WTC11 (cell line): Measurements from ENCODE around the gene LYL1. TPM values are rescaled to one million over a fixed set of nuclear protein-coding genes. Genes with fewer than 3 reads are reported as not detected.

Experiments used
- ATAC-seq: fragments of 200-7000 bp; cut with Tn5 transposase; 2 replicates; pipeline ENCODE4 v1.10.0; 2021; ENCODE audit warnings: mild to moderate bottlenecking, moderate library complexity
- CTCF ChIA-PET: fragments of 300-600 bp; sonication (Branson Sonifier 250); formaldehyde crosslinking; loops from one replicate; lab custom pipeline; 2021; ENCODE audit warnings: antibody characterized with exemption; lab: Charles Lee
- POLR2A ChIA-PET: fragments of 350-600 bp; sonication (Branson Sonifier 250); formaldehyde crosslinking; loops from one replicate; lab custom pipeline; 2021; ENCODE audit warnings: antibody characterized with exemption; lab: Charles Lee
- DNase-seq: peaks from one replicate; pipeline ENCODE4 v3.0.0; 2021; ENCODE audit warnings: low spot score
- H3K27ac Mint-ChIP-seq: 2 replicates; pipeline ENCODE4 v1.8.0; 2021; ENCODE audit warnings: mixed read lengths
- H3K27me3 Mint-ChIP-seq: 2 replicates; pipeline ENCODE4 v1.8.0; 2021; ENCODE audit warnings: low read depth, mild to moderate bottlenecking, moderate library complexity, mixed read lengths
- H3K36me3 Mint-ChIP-seq: 2 replicates; pipeline ENCODE4 v1.8.0; 2021; ENCODE audit warnings: mixed read lengths
- H3K4me1 Mint-ChIP-seq: 2 replicates; pipeline ENCODE4 v1.8.0; 2022; ENCODE audit warnings: mixed read lengths
- H3K4me3 Mint-ChIP-seq: 2 replicates; pipeline ENCODE4 v1.8.0; 2021; ENCODE audit warnings: mild to moderate bottlenecking, moderate library complexity, mixed read lengths
- H3K9me3 Mint-ChIP-seq: 2 replicates; pipeline ENCODE4 v1.8.0; 2021; ENCODE audit warnings: mixed read lengths
- ESRRA ChIP-seq: sonication (generic); formaldehyde crosslinking; IDR thresholded peaks from 2 replicates; pipeline ENCODE4 v1.8.1; 2022; ENCODE audit warnings: mild to moderate bottlenecking, missing genetic modification reagents, borderline replicate concordance
- JAZF1 ChIP-seq: fragments of 250-450 bp; sonication (Bioruptor Pico); IDR thresholded peaks from 2 replicates; pipeline ENCODE4 v1.9.0; 2021; ENCODE audit warnings: moderate library complexity, mild to moderate bottlenecking, inconsistent platforms
- JUN ChIP-seq: sonication (generic); formaldehyde crosslinking; IDR thresholded peaks from 2 replicates; pipeline ENCODE4 v1.8.0; 2023; ENCODE audit warnings: mild to moderate bottlenecking, missing genetic modification reagents
- RELA ChIP-seq: sonication (generic); formaldehyde crosslinking; IDR thresholded peaks from 2 replicates; pipeline ENCODE4 v1.8.1; 2022; ENCODE audit warnings: missing genetic modification reagents, mild to moderate bottlenecking, borderline replicate concordance
- ZNF396 ChIP-seq: fragments of 250-450 bp; sonication (Bioruptor Pico); IDR thresholded peaks from 2 replicates; pipeline ENCODE4 v1.8.0; 2021; ENCODE audit warnings: mild to moderate bottlenecking, moderate library complexity, borderline replicate concordance
- total RNA-seq: library from RNA; stranded (reverse); gene quantifications from 3 replicates; pipeline ENCODE4 v1.2.3, GENCODE V29; 2021
- TF ChIP-seq, protein P1 (sequence below): sonication (generic); formaldehyde crosslinking; IDR thresholded peaks from 2 replicates; pipeline ENCODE4 v1.8.0; 2022; ENCODE audit warnings: mild to moderate bottlenecking, missing genetic modification reagents
- TF ChIP-seq, protein P2 (sequence below): sonication (generic); formaldehyde crosslinking; IDR thresholded peaks from 2 replicates; pipeline ENCODE4 v1.8.1; 2023; ENCODE audit warnings: mild to moderate bottlenecking, missing genetic modification reagents, moderate library complexity
- TF ChIP-seq, protein P3 (sequence below): fragments of 250-450 bp; sonication (Bioruptor Pico); IDR thresholded peaks from 2 replicates; pipeline ENCODE4 v1.9.0; 2021; ENCODE audit warnings: mild to moderate bottlenecking
- TF ChIP-seq, protein P4 (sequence below): sonication (generic); formaldehyde crosslinking; IDR thresholded peaks from 2 replicates; pipeline ENCODE4 v1.8.1; 2022; ENCODE audit warnings: mild to moderate bottlenecking, moderate library complexity, missing genetic modification reagents
- TF ChIP-seq, protein P5 (sequence below): fragments of 250-450 bp; sonication (Bioruptor Pico); IDR thresholded peaks from 2 replicates; pipeline ENCODE4 v1.9.0; 2021; ENCODE audit warnings: mild to moderate bottlenecking

The LYL1 gene
- total RNA-seq, 1 experiment from 2014 or later = 1.2 TPM

DNA sequence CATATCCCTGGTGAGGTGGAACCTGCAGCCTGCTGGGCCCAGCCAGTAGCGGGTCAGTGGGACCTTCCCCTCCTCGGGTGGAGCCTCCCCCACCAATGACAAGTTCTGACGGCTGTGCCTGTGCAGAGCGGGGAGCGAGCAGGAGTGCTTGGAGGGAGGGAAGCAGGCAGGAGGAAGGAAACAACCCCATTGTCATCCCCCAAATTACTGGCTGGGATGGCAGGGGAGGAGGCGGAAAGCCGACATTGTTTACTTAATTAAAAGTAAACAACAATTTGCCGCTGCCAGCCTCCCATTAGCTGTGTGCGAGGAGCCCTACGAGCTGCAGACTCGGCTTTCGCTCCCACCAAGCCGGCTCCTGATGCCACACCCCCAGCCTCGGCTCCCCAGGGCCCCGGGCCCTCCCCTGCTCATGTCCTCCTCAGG lies 45.5 kb downstream of the LYL1 start (continued):
- TF ChIP-seq, protein P1, sequence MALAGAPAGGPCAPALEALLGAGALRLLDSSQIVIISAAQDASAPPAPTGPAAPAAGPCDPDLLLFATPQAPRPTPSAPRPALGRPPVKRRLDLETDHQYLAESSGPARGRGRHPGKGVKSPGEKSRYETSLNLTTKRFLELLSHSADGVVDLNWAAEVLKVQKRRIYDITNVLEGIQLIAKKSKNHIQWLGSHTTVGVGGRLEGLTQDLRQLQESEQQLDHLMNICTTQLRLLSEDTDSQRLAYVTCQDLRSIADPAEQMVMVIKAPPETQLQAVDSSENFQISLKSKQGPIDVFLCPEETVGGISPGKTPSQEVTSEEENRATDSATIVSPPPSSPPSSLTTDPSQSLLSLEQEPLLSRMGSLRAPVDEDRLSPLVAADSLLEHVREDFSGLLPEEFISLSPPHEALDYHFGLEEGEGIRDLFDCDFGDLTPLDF = no peak
- no peak for TF ChIP-seq ESRRA
- TF ChIP-seq, all 79 proteins: peak for 0

DNA sequence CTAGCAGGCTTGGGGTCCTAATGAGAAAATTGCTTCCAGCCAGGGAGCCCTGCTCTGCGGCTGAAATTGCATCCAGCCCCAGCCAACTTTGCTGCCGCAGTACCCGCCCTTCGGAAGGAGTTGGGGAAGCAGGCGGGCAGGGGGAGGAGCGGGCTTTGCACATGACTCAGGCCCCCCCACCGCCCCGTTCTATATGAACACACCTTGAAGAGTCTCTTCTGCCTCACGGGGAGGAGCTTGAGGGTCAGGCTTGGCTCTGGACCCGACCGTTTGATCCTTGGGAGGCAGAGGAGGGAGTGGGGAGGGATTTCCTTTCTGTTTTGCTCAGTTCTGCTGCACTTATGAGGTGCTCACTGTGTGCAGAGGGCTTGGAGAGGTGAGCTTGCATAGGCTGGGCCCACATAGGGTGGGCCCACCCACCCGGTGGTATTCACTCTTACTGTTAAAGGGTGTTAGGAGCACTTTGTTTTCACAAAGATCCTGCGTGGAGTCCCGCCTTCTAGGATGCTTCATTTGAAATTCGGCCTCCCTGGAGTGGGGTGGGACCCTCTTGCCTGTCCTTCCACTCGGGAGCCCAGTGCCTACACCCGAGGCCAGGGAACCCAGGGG lies 46.5 kb downstream of the LYL1 start:
- H3K4me3 Mint-ChIP-seq = peak overlapping the region; percentile 63
- no peak overlapping the region for H3K27ac Mint-ChIP-seq
- ATAC-seq (peak; percentile 14), DNase-seq (peak; percentile 62)
- H3K4me1 Mint-ChIP-seq = peaks cover 62% of the 10 kb centered on the region
- H3K9me3 Mint-ChIP-seq = no peaks in the 10 kb centered on the region
- CTCF ChIA-PET = interaction anchor here (0.9 to 12.4 kb wide), 12 partner anchors 13 to 242 kb away, joined by 3 to 294 read pairs (median 18); partner anchors contain the start of gene DAND5
- no peaks in the 10 kb centered on the region for H3K36me3 Mint-ChIP-seq
- TF ChIP-seq, protein P2, sequence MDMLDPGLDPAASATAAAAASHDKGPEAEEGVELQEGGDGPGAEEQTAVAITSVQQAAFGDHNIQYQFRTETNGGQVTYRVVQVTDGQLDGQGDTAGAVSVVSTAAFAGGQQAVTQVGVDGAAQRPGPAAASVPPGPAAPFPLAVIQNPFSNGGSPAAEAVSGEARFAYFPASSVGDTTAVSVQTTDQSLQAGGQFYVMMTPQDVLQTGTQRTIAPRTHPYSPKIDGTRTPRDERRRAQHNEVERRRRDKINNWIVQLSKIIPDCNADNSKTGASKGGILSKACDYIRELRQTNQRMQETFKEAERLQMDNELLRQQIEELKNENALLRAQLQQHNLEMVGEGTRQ (CRISPR knock-in tag) = 0 out of 2 replicates have a peak, but pooled peaks have one; percentile 23
- TF ChIP-seq RELA (CRISPR knock-in tag) = no peak
- POLR2A ChIA-PET = no interaction called here
- peaks cover 100% of the 10 kb centered on the region for H3K27me3 Mint-ChIP-seq

DNA sequence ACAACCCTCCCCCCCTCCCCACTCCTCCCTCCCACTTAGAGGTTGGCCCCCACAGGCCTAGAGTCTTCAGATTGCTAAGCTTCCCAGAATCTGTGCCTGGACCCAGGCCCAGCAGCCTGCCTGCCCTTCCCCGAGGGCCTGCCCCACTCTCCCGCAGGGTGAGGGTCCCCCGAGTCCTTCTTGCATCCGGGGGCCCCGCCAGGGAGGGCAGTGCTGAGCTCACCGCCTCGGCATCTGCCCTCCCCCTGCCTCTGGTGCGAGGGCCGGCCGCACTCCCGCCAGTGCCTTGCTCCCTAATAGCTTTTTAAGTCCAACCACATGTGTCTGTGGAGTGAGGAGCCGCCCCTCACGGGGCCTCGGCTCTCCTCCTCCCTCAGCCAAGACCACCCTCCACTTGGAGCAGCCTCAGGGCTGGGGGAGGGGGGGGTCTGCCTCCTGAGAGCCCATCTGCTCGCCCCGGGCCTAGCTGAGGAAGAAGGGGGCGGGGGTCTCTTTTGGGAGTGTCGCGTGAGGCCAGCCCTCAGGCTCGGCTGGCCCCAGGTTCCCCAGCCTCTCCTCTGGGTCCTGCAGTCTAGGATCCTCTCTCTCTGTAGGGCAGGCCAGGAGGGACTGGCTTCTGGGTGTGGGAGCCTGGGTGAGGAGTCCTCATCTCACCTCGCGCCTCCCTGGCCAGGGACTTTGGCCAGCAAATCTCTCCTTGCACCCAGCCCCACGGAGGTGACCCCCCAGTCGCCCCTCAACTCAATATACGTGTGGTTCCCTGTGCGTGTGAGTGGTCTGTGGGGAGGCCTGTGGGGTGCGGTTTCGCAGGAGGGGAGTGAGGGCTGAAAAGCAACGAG lies 47.2 kb downstream of the LYL1 start:
- ATAC-seq (peak; percentile 33), DNase-seq (peak; percentile 61)
- H3K36me3 Mint-ChIP-seq = no peaks in the 10 kb centered on the region
- peaks cover 100% of the 10 kb centered on the region for H3K27me3 Mint-ChIP-seq
- H3K27ac Mint-ChIP-seq = no peak overlapping the region
- TF ChIP-seq ZNF396 (no peak), JAZF1 (CRISPR knock-in tag) (no peak), JUN (CRISPR knock-in tag) (0 out of 2 replicates have a peak, but pooled peaks have one; percentile 17)
- TF ChIP-seq, protein P3, sequence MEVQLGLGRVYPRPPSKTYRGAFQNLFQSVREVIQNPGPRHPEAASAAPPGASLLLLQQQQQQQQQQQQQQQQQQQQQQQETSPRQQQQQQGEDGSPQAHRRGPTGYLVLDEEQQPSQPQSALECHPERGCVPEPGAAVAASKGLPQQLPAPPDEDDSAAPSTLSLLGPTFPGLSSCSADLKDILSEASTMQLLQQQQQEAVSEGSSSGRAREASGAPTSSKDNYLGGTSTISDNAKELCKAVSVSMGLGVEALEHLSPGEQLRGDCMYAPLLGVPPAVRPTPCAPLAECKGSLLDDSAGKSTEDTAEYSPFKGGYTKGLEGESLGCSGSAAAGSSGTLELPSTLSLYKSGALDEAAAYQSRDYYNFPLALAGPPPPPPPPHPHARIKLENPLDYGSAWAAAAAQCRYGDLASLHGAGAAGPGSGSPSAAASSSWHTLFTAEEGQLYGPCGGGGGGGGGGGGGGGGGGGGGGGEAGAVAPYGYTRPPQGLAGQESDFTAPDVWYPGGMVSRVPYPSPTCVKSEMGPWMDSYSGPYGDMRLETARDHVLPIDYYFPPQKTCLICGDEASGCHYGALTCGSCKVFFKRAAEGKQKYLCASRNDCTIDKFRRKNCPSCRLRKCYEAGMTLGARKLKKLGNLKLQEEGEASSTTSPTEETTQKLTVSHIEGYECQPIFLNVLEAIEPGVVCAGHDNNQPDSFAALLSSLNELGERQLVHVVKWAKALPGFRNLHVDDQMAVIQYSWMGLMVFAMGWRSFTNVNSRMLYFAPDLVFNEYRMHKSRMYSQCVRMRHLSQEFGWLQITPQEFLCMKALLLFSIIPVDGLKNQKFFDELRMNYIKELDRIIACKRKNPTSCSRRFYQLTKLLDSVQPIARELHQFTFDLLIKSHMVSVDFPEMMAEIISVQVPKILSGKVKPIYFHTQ (CRISPR knock-in tag) = no peak
- TF ChIP-seq, protein P4, sequence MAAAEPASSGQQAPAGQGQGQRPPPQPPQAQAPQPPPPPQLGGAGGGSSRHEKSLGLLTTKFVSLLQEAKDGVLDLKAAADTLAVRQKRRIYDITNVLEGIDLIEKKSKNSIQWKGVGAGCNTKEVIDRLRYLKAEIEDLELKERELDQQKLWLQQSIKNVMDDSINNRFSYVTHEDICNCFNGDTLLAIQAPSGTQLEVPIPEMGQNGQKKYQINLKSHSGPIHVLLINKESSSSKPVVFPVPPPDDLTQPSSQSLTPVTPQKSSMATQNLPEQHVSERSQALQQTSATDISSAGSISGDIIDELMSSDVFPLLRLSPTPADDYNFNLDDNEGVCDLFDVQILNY (CRISPR knock-in tag) = 0 out of 2 replicates have a peak, but pooled peaks have one; percentile 14
- TF ChIP-seq, protein P5, sequence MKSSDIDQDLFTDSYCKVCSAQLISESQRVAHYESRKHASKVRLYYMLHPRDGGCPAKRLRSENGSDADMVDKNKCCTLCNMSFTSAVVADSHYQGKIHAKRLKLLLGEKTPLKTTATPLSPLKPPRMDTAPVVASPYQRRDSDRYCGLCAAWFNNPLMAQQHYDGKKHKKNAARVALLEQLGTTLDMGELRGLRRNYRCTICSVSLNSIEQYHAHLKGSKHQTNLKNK (CRISPR knock-in tag) = no peak
- CTCF ChIA-PET = interaction anchor here (0.6 to 12.4 kb wide), 21 partner anchors 12 to 242 kb away, joined by 3 to 294 read pairs (median 6); partner anchors contain the start of gene DAND5
- H3K4me1 Mint-ChIP-seq = peaks cover 63% of the 10 kb centered on the region
- peak overlapping the region; percentile 63 for H3K4me3 Mint-ChIP-seq
- no peaks in the 10 kb centered on the region for H3K9me3 Mint-ChIP-seq
- POLR2A ChIA-PET = interaction anchor here (1.0 to 1.7 kb wide), 3 partner anchors 13 to 90 kb away, joined by 3 to 5 read pairs (median 3); no protein-coding TSS in a partner anchor
